Endodermal cell (in vitro differentiated cells): ENCODE data around the gene LLGL2. TPM values are rescaled to one million over a fixed set of nuclear protein-coding genes. Genes with fewer than 3 reads are reported as not detected.

Source experiments
- DNase-seq: peaks from one replicate; pipeline ENCODE4 v3.0.0-alpha.2; 2017
- H3K27ac ChIP-seq: 2 replicates; pipeline ENCODE4 v1.5.1; 2013; ENCODE audit warnings: mild to moderate bottlenecking, low read depth, low read length, moderate library complexity
- H3K27me3 ChIP-seq: 2 replicates; pipeline ENCODE4 v1.6.1; 2013; ENCODE audit warnings: mild to moderate bottlenecking, low read length, moderate library complexity; ENCODE audit not compliant: insufficient read depth, control insufficient read depth, poor library complexity, severe bottlenecking
- H3K36me3 ChIP-seq: 2 replicates; pipeline ENCODE4 v1.7.0; 2013; ENCODE audit warnings: mild to moderate bottlenecking, low read length, moderate library complexity; ENCODE audit not compliant: control insufficient read depth, insufficient read depth
- H3K4me1 ChIP-seq: one replicate; pipeline ENCODE4 v1.7.0; 2013; ENCODE audit warnings: low read length; ENCODE audit not compliant: control insufficient read depth, insufficient read depth
- H3K4me3 ChIP-seq: 2 replicates; pipeline ENCODE4 v1.5.1; 2013; ENCODE audit warnings: mild to moderate bottlenecking, low read length, moderate library complexity
- H3K9ac ChIP-seq: 2 replicates; pipeline ENCODE4 v1.6.1; 2013; ENCODE audit warnings: mild to moderate bottlenecking, low read length, moderate library complexity; ENCODE audit not compliant: poor library complexity, severe bottlenecking; ENCODE audit errors: extremely low read depth
- H3K9me3 ChIP-seq: 2 replicates; pipeline ENCODE4 v1.6.1; 2013; ENCODE audit warnings: mild to moderate bottlenecking, low read length, moderate library complexity; ENCODE audit not compliant: control insufficient read depth
- H3K27ac Mint-ChIP-seq: 2 replicates; pipeline ENCODE4 v1.8.0; 2020; ENCODE audit warnings: mixed read lengths
- H3K27me3 Mint-ChIP-seq: 2 replicates; pipeline ENCODE4 v1.8.0; 2021; ENCODE audit warnings: mild to moderate bottlenecking, mixed read lengths; ENCODE audit not compliant: insufficient read depth
- H3K36me3 Mint-ChIP-seq: 2 replicates; pipeline ENCODE4 v1.8.0; 2020; ENCODE audit warnings: low read depth, mixed read lengths
- H3K4me1 Mint-ChIP-seq: 2 replicates; pipeline ENCODE4 v1.8.0; 2020; ENCODE audit warnings: mixed read lengths
- H3K4me3 Mint-ChIP-seq: 2 replicates; pipeline ENCODE4 v1.8.0; 2020; ENCODE audit warnings: mild to moderate bottlenecking, moderate library complexity, mixed read lengths
- H3K9me3 Mint-ChIP-seq: 2 replicates; pipeline ENCODE4 v1.8.0; 2020; ENCODE audit warnings: mild to moderate bottlenecking, mixed read lengths
- WGBS, 2 experiments: methylation state at CpG; one replicate each; pipeline versions ENCODE4 v1.1.5 to v1.1.7; 2013; ENCODE audit warnings: missing lambda C conversion rate in 2 of 2, mixed read lengths in 1 of 2; ENCODE audit not compliant: insufficient coverage in 1 of 2, insufficient read length in 1 of 2; 5-methylcytosine and 5-hydroxymethylcytosine counted together
- total RNA-seq, 2 donors: library from RNA; stranded (reverse); fragmentation: NEBNext Ultra II Directional in 1 of 2; extraction: Animal tissue kit (Norgen Biotek cat#: 25700) in 1 of 2; gene quantifications; 2 replicates in 1 of 2; 3 replicates in 1 of 2; pipeline ENCODE4 v1.2.1, GENCODE V29; 2021
- TF ChIP-seq, protein P1 (sequence below): fragments of 200-600 bp; sonication (generic); conservative IDR thresholded peaks from 2 replicates; pipeline ENCODE4 v1.5.0; 2021; ENCODE audit warnings: antibody characterized with exemption, mild to moderate bottlenecking

The LLGL2 gene
- total RNA-seq, 2 donors from 2014 or later: 128 to 149 TPM

DNA sequence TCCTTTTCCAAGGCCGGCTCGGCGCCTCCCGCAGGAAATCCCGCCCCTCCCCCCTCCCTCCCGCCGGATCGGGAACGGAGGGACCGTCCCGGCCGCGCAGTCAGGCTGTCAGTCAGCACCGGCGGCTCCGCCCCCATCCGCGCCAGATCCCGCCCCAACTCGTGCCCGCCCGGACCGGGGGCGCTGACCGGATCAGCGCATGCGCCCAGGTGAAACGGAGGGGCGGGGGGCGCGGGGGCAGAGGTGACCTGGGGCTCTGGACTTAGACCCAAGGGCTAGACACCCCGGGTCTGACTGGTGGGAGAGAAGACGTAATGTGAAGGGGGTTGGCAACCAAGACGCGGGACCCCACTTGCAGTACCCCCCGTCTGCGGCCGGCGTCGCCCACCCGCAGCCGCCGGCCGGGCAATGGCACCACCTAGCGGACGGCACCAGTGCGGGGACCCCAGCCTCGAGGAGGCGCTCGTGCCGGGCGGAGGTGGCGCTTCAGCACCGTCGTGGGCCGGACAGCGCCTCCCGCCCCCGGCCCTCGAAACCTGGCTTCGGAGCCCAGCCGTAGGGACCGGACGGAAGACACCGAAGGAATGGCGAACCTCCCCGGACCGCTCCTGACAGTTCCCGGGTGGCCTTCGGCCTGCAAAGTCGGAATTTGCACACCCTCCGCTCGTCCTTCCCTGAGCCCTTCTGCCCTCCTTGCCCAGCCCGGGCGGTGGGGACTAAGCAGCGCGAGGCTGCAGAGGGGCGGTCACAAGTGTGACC is 9.8 kb upstream of the LLGL2 start, which contains the start of gene CASKIN2:
Gene CASKIN2, minus strand, starts transcription at position 42 of the 759 bp plus-strand sequence. CDS start 1,733 bp downstream, outside the sequence.
- DNase-seq: peak; percentile 100
- TF ChIP-seq, protein P1, sequence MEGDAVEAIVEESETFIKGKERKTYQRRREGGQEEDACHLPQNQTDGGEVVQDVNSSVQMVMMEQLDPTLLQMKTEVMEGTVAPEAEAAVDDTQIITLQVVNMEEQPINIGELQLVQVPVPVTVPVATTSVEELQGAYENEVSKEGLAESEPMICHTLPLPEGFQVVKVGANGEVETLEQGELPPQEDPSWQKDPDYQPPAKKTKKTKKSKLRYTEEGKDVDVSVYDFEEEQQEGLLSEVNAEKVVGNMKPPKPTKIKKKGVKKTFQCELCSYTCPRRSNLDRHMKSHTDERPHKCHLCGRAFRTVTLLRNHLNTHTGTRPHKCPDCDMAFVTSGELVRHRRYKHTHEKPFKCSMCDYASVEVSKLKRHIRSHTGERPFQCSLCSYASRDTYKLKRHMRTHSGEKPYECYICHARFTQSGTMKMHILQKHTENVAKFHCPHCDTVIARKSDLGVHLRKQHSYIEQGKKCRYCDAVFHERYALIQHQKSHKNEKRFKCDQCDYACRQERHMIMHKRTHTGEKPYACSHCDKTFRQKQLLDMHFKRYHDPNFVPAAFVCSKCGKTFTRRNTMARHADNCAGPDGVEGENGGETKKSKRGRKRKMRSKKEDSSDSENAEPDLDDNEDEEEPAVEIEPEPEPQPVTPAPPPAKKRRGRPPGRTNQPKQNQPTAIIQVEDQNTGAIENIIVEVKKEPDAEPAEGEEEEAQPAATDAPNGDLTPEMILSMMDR: peak; percentile 100
- Mint-ChIP-seq H3K36me3 (peaks cover 28% of the 10 kb centered on the region), H3K27ac (no peak within 1 kb of the TSS), H3K4me1 (no peaks in the 10 kb centered on the region), H3K9me3 (no peaks in the 10 kb centered on the region), H3K4me3 (peak within 1 kb of the TSS; percentile 70), H3K27me3 (no peaks in the 10 kb centered on the region)
- Histone ChIP-seq H3K27ac (peak within 1 kb of the TSS; percentile 70), H3K27me3 (no peaks in the 10 kb centered on the region), H3K4me3 (peak within 1 kb of the TSS; percentile 91), H3K4me1 (peaks cover 7% of the 10 kb centered on the region), H3K9me3 (no peaks in the 10 kb centered on the region), H3K36me3 (peaks cover 13% of the 10 kb centered on the region), H3K9ac (peak within 1 kb of the TSS; percentile 90)
- 0% methylated on average over 11 to 77 of the region's 78 CpGs for WGBS, 2 experiments

DNA sequence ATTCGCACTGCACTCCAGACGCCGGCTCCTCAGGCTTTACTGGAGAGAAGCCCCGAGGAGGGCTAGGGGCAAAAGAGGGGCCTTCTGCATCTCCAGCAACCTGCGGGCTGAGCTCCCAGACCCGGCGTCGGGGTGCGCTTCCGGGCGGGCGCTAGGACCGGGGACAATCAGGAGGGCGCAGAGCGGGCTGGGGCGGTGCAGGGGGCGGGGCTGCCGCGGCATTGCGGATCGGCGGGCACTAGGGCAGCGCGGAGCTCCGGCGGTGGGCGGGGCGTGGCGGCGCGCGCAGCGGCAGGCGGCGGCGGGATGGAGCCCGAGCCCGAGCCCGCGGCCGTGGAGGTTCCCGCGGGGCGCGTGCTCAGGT is 9.3 kb upstream of the LLGL2 start, which contains the start of gene TSEN54:
Gene TSEN54, plus strand, starts transcription at position 274 of the 364 bp plus-strand sequence. Its CDS starts 33 bp downstream, at position 307.
- peaks cover 29% of the 10 kb centered on the region for H3K36me3 Mint-ChIP-seq
- Histone ChIP-seq H3K9ac (peak within 1 kb of the TSS; percentile 90), H3K4me3 (peak within 1 kb of the TSS; percentile 91), H3K36me3 (peaks cover 14% of the 10 kb centered on the region), H3K27me3 (no peaks in the 10 kb centered on the region), H3K9me3 (no peaks in the 10 kb centered on the region), H3K27ac (no peak within 1 kb of the TSS), H3K4me1 (peaks cover 7% of the 10 kb centered on the region)
- H3K4me1 Mint-ChIP-seq: no peaks in the 10 kb centered on the region
- H3K4me3 Mint-ChIP-seq: peak within 1 kb of the TSS; percentile 70
- TF ChIP-seq, protein P1: no peak
- H3K27ac Mint-ChIP-seq: no peak within 1 kb of the TSS
- no peaks in the 10 kb centered on the region for H3K27me3 Mint-ChIP-seq
- DNase-seq: peak; percentile 98
- WGBS, 2 experiments: 0% methylated on average over 13 to 45 of the region's 45 CpGs
- H3K9me3 Mint-ChIP-seq: no peaks in the 10 kb centered on the region

DNA sequence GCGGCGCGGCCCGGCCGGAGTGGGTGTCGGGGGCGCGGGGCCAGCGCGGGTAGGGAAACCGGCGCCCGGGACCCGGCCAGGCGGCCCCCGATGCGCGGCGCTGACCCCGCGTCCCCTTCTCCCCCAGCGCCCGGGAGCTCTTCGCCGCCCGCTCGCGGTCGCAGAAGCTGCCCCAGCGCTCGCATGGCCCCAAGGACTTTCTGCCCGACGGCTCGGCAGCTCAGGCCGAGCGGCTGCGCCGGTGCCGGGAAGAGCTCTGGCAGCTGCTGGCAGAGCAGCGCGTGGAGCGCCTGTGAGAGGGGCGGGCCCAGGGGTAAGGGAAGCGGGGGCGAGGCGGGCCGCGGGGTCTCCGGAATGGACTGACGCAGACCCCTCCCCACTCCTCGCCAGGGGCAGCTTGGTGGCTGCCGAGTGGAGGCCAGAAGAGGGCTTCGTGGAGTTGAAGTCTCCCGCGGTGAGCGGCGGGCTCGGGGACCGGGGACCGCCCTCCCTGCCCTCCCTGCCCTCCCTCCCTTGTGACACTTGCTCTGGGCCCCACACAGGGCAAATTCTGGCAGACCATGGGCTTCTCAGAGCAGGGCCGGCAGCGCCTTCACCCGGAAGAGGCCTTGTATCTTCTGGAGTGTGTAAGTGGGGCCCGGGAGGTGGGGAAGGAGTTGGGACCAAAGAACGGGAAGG is 8.7 kb upstream of the LLGL2 start:
- no peaks in the 10 kb centered on the region for H3K9me3 Mint-ChIP-seq
- H3K4me3 ChIP-seq: peak overlapping the region; percentile 78
- H3K9me3 ChIP-seq: no peaks in the 10 kb centered on the region
- H3K36me3 ChIP-seq: peaks cover 15% of the 10 kb centered on the region
- no peaks in the 10 kb centered on the region for H3K4me1 Mint-ChIP-seq
- peak overlapping the region; percentile 70 for H3K4me3 Mint-ChIP-seq
- DNase-seq: peak; percentile 85
- H3K27me3 Mint-ChIP-seq: no peaks in the 10 kb centered on the region
- no peak overlapping the region for H3K27ac ChIP-seq
- H3K27me3 ChIP-seq: no peaks in the 10 kb centered on the region
- TF ChIP-seq, protein P1: no peak
- H3K27ac Mint-ChIP-seq: no peak overlapping the region
- peaks cover 33% of the 10 kb centered on the region for H3K36me3 Mint-ChIP-seq
- 0 to 1% methylated on average over 38 to 65 of the region's 65 CpGs for whole genome bisulfite sequencing, 2 experiments
- peaks cover 7% of the 10 kb centered on the region for H3K4me1 ChIP-seq
- H3K9ac ChIP-seq: no peak overlapping the region
